ENCODE measurements around the gene PTCD2. TPM values are rescaled to one million over a fixed set of nuclear protein-coding genes. Genes with fewer than 3 reads are reported as not detected.

The PTCD2 gene
- total and polyA plus RNA-seq, 2 of the 8 experiments (the other 6 are each of a cell fraction or from before 2014, with no cell fraction given), result 7.3 to 15.4 TPM

DNA sequence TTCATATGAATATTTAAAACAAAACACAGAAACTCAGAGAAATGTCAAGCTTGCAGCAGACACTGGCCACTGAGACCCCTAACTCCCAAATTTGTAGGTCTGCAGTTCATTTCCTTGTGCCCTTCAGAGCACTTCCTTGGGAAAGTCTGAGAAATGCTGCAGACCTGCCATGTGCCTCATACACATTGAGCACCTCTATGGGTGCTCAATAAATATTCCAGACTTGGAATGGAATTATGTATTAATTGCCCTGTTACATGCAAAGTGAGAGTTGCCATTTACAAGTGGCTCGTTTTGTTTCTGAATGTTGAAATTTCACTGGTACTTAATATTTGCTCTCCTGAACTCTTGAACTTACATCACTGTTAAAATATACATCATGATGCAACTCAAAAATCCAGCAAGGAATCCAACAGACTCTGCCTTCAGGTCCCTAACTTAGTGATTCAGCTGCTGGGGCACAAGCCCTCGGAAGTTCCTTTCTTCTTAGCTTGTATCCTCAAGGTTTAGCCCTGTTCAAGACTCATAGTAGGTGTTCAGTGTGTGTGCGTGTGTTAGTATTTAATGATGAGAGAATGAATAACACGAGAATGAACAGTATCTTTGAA lies 90.6 kb downstream of the PTCD2 start:
- H2AK5ac ChIP-seq (ENCODE audit: low read depth, low read length), result no peak overlapping the region
- H3K56ac ChIP-seq (replicated peaks; ENCODE audit: insufficient read length, low read depth, low read length), result no peak overlapping the region
- H3K23me2 ChIP-seq (ENCODE audit: low read depth, low read length), result peaks cover 3% of the 10 kb centered on the region; the same call in 1 of the 2 replicates
- no peak overlapping the region for H3K4me2 ChIP-seq (ENCODE audit: insufficient read depth in 1 of 2, low read depth in 2 of 2, low read length in 2 of 2)
- no peak overlapping the region for H4K8ac ChIP-seq (ENCODE audit: extremely low read depth, insufficient read depth, low read length)
- no peak overlapping the region for H2BK20ac ChIP-seq (ENCODE audit: low read length)
- no peaks in the 10 kb centered on the region for H4K20me1 ChIP-seq (replicated peaks in 1 of 2; ENCODE audit: control insufficient read depth in 1 of 2, insufficient read depth in 2 of 2, low read length in 2 of 2)
- no peaks in the 10 kb centered on the region for H3K79me2 ChIP-seq (ENCODE audit: control insufficient read depth in 1 of 2, insufficient read depth in 2 of 2, low read length in 2 of 2)
- no peaks in the 10 kb centered on the region for H3K4me1 ChIP-seq (replicated peaks in 1 of 4; ENCODE audit: control insufficient read depth in 3 of 4, insufficient read depth in 4 of 4, low read length in 3 of 4)
- no peak overlapping the region for H3K27ac ChIP-seq (ENCODE audit: low read depth, low read length)
- H2BK15ac ChIP-seq (ENCODE audit: low read length), result no peak overlapping the region
- no peaks in the 10 kb centered on the region for H3K79me1 ChIP-seq (ENCODE audit: low read depth, low read length)
- H3K18ac ChIP-seq (ENCODE audit: extremely low read depth, low read length), result no peak overlapping the region
- H2BK5ac ChIP-seq (ENCODE audit: low read depth, low read length), result no peak overlapping the region
- ChIA-PET POLR2A (ENCODE audit: partially characterized antibody) (no interaction called here), CTCF (ENCODE audit: partially characterized antibody) (interaction anchor here (0.9 to 2.1 kb wide), 3 partner anchors 114 to 147 kb away, joined by 3 to 8 read pairs (median 3); no protein-coding TSS in a partner anchor)
- TF ChIP-seq MAFK (IDR thresholded peaks at IDR 0.05; ENCODE audit: low read depth, low read length) (no peak), NRF1 (IDR thresholded peaks at IDR 0.05; ENCODE audit: low read depth, low read length) (no peak), SIRT6 (IDR thresholded peaks at IDR 0.05; ENCODE audit: low read length) (no peak), RXRA (IDR thresholded peaks at IDR 0.05; ENCODE audit: insufficient read depth, low read depth, low read length) (no peak)
- H4K5ac ChIP-seq (ENCODE audit: insufficient read length, low read depth, low read length), result no peak overlapping the region
- H3K36me3 ChIP-seq (ENCODE audit: control insufficient read depth in 2 of 4, insufficient read depth in 4 of 4, low read length in 3 of 4), result no peaks in the 10 kb centered on the region
- no peak for DNase-seq (ENCODE audit: low read depth in 1 of 2, low spot score in 2 of 2)
- no peaks in the 10 kb centered on the region for H3K27me3 ChIP-seq (replicated peaks in 1 of 4; ENCODE audit: control insufficient read depth in 3 of 4, extremely low read depth in 1 of 4, insufficient read depth in 3 of 4, low read length in 3 of 4)
- 91% methylated on average over 4 of the region's 4 CpGs; no CpG with 5 or more reads in 1 of the 2 experiments for WGBS, 2 experiments (ENCODE audit: extremely low coverage in 1 of 2, insufficient coverage in 1 of 2, insufficient read length in 1 of 2, insufficient replicate concordance in 2 of 2, low coverage in 1 of 2, low lambda C conversion rate in 2 of 2, missing lambda C conversion rate in 1 of 2)
- H3K23ac ChIP-seq (ENCODE audit: insufficient read length), result no peak overlapping the region
- H2BK12ac ChIP-seq (ENCODE audit: low read depth, low read length), result no peak overlapping the region
- H4K91ac ChIP-seq (replicated peaks; ENCODE audit: insufficient read length, low read length), result no peak overlapping the region
- H3K9me3 ChIP-seq (ENCODE audit: insufficient read depth in 2 of 2, low read depth in 1 of 2, low read length in 1 of 2), result no peaks in the 10 kb centered on the region
- H3K14ac ChIP-seq (ENCODE audit: insufficient read length), result no peak overlapping the region
- no peak for FAIRE-seq
- H2BK120ac ChIP-seq (replicated peaks; ENCODE audit: low read depth, low read length), result no peak overlapping the region
- H2AFZ ChIP-seq (ENCODE audit: low read length), result no peak overlapping the region
- H3K4me3 ChIP-seq (ENCODE audit: extremely low read depth in 1 of 4, insufficient read depth in 2 of 4, low read depth in 3 of 4, low read length in 4 of 4), result no peak overlapping the region
- no peak overlapping the region for H3K4ac ChIP-seq (replicated peaks; ENCODE audit: insufficient read length, low read depth, low read length)
- no peak overlapping the region for H3K9ac ChIP-seq (replicated peaks in 1 of 4; ENCODE audit: extremely low read depth in 1 of 4, low read depth in 3 of 4, low read length in 3 of 4)

Measured in H1 (cell line).